Activated T-cell treated with anti-CD3 and anti-CD28 coated beads, Interleukin-2, amount 50 U/mL, for 1 hour (primary cell): ENCODE data around the gene TBC1D10A.

ENCODE experiments used
- DNase-seq: peaks from one replicate; pipeline ENCODE4 v3.0.0-alpha.2; 2020

The TBC1D10A gene

DNA sequence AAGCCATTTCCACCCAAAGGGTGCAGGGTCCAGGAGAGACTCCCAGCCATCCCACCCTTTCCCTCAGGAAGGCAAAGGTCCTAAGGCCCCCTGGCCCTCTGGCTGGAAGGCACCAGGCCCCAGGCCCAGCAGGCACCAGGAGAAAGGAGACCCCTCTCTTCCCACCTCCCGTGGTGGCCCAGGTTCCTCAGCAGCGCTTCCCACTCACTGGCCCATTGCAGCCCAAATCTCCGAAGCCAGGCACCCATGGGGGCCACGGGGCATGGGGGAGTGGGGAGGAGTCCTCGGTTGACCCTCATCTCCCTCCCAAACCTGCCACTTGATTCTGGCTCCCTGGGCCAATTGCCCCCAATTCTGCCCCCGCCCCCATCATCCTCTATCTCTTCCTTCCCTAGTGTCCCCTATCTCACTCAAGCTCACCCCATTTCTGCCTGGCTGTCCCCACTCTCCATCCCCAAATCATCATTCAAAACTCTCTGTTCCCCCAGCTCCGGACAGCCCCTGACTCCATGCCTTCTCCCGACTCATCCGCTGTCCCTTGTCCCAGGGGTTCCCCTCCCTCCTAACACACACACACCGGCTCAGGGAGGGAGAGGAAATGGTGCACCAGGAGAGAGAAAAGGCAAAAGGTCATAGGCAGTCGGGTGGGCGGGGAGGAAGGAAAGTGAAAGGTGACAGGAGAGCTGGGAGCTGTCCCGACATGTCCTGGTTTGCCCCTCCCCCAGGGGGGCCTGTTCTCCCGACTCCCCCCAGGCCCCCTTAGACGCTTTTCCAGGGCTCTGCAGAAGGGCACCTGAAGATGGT, 81.4 kb downstream of the TBC1D10A start:
- DNase-seq: no peak

DNA sequence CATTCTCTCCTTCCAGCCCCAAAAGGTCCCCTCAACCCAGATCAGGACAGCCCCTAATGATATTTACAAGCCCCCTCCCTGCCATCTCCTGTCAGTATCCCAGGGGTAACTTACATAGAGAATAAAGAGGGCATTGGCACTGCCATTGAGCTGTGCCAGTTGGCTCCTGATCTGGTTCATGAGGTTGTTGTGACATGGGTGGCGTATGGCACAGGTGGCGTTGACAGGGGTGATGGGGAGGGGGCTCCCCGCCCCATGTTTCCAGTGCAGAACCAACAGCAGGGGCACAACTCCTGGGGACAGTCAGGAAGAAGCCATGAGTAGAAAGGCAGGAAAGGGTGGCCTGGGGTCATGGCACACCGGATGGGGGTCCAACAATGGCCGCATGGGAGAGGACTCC, 82.1 kb downstream of the TBC1D10A start:
- DNase-seq: no peak

DNA sequence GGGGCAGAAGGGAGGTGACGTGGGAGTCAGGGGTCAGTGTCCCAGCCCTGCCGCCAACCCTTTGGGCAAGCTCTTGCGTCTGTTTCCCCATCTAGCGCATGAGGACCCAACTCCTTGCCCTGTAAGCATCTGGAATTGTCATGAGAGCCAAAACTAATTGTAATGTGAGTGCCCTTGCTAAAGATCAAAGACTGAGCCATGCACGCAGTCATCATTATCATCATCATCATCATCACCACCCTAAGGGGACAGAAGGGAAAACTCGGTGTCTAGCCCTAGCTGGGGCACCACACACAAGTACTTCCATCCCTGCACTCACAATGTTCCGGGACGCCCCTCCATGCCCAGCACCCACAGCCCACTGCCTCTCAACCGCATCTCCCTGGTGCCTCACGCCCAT, 82.7 kb downstream of the TBC1D10A start:
- DNase-seq: no peak

DNA sequence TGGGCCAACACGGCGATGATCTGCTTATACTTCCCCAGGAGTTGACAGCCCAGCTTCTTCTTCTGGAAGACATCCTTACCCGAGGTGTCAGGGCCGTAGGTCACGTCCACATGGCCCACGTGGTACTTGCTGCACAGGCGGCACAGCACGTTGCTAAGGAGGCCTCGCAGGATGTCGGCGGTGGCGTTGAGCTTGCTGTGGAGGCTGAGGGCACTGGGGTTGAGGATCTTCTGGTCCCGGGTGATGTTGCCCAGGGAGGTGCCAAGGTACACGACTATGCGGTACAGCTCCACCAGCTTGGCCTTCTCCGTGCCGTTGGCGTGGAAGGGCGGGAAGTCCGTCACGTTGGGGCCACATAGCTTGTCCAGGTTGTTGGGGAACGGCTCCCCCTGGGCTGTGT, 83.1 kb downstream of the TBC1D10A start:
- DNase-seq: no peak
